Measurements from ENCODE around the gene HSPA4.

HSPA4 gene

DNA sequence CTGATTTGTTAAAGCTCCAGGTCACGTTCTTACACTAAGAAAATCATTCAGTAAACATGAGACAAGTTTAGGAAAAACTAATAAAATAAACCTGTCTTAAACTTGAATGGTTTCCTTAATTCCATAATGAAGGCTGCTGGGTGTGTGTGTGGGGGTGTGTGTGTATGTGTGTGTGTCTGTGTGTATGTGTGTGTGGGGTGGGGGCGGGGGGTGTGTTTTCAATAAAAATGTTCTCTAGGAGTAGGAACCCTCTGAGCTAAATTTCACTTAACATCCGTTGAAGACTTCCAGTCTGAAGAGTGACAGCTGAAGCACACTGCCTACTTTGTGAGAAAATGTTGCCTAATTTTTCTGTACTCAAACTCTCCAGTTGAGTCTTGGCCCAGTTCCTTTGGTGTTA lies 54.5 kb downstream of the HSPA4 start:
- no peak for DNase-seq (ENCODE audit: low read depth)

DNA sequence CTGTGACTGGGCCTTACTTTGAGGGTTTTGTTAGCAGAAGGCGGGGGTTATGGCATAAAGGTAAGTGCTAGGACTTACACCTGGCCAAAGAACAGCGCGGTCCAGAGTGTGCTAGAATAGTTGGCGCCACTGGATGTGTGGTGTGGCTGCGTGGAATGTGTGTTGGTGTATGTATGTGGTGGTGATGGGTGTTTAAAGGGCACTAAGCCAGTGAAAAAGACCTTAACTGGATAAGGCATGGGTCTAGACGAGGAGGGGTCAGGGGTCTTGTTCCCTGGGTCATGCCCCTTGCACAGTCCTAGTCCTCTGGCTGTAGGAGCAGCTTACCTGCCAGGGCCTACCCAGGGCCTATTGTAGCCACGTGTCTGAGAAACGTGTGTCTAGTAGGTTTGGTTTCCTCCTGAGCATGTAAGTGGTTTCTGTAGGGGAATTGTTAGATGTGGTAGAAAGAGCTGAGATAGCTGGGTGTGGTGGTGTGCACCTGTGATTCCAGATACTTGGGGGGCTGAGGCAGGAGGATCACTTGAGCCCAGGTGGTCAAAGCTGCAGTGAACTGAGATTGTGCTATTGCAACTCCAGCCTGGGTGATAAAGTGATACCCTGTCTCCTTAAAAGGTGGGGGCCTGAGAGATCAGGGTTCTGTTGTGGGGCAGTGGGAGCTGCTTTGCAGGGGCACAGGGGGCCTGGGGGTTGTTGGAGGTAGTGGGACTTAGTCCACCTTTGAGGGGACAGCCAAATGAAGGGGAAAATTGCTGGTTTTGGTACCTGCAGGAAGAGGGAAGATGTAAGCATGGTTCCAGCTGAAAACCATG lies 55.2 kb downstream of the HSPA4 start:
- no peak for DNase-seq (ENCODE audit: low read depth)

DNA sequence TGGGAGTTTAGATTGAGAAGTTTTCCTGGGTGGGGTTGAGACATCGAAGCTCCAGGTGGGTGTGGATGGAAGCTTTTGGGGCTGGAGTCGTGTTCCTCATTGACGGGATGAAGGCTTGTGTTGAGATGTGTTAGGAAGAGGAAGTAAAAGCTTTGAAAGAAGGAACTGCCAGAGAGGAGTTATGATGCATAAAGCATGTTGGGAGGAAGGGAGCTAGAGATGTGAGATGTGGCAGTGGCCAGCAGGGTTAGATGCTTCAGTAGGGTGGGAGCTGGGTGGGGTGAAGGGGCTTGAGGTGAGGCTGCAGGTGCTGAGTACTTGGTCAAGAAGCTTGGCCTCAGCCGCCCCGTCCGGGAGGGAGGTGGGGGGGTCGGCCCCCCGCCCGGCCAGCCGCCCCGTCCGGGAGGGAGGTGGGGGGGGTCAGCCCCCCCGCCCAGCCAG lies 56.7 kb downstream of the HSPA4 start:
- DNase-seq (ENCODE audit: low read depth) = no peak

DNA sequence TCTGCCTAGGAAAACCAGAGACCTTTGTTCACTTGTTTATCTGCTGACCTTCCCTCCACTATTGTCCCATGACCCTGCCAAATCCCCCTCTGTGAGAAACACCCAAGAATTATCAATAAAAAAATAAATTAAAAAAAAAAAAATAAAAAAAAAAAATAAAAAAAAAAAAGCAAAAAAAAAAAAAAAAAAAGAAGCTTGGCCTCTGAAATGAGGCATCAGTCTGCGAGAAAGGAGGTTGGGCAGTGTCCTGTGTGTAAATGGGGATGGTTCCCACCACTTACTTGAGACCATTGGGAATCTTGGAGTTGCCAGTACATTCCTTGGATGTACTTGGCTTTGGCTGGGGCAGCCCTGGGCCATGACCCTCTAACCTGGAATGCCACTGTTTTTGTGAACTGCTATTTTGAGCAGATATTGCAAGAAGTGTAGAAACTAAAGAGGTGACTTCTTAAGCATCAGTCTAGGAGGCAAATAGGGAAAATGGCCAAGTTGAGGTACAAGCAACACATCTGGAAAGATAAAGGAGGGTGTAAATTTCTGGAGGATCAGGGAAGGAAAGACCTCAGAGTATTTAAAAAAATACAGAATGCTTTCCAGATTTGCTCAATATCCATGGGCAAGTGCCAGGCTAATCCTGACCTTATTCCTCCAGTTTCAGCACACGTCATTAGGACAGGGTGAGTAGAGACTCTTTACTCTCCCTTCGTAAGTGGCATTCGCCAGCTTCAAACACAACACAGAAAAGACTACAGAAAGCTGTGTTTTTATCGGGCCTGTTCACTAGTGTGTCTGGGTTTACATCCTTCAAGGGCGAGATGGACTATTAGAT lies 58.1 kb downstream of the HSPA4 start:
- no peak for DNase-seq (ENCODE audit: low read depth)

DNA sequence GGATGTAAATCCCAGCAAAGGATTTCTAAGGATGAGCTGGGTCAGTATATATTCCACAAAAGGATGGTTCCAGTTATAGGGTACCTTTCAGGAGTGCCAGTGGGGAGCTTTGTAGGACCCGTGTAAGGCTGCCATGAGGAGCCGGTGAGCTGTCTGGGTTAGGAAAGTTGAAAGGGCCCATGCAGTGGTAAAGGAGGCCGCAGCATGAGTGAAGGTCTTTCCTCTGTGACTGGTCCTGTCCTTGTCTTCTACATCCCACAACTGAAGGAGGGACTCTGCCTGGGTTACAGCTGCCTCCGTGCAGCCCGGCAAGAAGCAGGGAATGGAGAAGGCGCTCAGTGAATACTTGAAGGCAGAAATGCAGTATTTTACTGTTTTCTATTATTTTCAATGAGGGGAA lies 58.9 kb downstream of the HSPA4 start:
- no peak for DNase-seq (ENCODE audit: low read depth)

DNA sequence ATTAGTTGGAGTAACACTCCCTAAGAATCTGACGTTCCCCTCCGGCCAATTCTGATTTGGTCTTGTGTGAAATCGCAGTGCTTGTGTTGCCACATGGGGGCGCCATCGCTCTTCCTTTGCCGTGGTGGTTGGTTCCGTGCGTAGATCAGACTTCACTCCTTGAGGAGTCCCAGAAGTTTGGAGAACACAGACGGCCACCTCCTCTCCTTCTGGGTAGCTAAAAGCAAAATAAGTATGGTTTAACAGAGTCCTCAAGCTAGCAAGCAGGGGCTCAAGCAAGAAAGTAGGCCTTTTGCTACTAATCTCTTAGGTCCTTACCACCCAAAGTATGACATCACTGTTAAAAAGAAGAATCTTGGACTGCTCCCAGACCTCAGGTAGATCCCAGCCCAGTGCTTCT lies 59.5 kb downstream of the HSPA4 start:
- peak; percentile 73 for DNase-seq (ENCODE audit: low read depth)

DNA sequence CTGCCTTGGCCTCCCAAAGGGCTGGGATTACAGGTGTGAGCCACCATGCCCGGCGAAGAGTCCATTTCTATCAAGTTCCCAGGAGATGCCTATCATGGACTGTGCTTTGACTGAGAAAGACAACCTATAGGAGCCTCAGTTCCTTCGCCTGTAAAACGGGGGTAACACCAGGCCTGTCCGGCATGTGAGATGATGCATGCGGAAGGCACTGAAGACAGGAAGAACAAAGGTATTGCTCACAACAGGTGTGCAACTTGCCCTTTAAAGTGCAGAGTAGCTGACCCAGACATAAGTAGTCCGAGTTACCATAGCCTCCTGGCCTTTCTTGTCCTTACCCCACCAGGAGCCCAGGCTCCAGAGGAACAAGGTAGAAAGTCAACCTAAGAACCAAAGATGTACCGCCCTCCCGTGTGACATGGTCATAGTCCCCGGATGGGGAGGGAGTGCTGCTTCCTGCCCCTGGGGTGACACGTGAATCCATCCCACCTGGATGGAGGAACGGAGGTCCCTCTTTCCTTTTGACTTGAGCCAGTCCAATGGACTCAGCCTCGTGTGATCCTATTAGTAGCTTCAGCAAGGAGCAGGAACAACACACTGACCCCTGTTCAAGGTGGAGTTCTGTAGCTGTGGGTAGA lies 60.3 kb downstream of the HSPA4 start:
- no peak for DNase-seq (ENCODE audit: low read depth)

DNA sequence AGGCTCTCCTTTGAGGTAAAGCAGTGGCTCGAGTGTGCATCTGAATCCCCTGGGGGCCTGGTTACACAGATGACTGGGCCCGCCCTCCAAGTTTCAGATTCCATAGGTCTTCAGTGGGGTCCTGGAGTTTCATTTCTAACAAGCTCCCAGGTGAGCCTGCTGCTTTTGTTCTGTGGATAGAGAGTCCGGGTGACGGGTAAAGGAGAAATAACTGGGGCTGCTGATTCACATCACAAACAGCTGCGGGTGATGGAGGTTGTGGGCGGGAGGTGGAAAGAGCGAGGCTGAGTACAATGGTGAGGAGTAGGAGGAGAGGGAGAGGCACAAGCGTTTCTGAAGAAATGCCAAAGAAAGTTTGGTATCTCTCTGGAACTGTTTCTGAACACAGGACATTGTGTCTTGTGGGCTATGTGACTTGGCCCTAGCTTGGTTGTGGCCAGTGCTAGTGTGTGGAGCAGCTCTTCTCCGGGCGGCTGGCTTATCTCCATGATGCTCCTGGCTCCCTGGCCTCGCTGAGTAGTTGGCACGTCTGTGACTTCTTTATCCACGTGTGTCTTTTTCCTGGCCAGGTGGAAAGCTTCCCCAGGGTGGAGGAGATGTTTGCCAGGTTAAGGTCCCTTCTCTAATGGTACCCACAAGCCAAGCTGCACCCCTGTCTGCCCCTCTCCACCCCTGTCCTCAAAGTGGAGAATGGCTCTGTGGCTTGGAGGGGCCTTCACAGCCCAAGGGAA lies 61.7 kb downstream of the HSPA4 start:
- no peak for DNase-seq (ENCODE audit: low read depth)

DNA sequence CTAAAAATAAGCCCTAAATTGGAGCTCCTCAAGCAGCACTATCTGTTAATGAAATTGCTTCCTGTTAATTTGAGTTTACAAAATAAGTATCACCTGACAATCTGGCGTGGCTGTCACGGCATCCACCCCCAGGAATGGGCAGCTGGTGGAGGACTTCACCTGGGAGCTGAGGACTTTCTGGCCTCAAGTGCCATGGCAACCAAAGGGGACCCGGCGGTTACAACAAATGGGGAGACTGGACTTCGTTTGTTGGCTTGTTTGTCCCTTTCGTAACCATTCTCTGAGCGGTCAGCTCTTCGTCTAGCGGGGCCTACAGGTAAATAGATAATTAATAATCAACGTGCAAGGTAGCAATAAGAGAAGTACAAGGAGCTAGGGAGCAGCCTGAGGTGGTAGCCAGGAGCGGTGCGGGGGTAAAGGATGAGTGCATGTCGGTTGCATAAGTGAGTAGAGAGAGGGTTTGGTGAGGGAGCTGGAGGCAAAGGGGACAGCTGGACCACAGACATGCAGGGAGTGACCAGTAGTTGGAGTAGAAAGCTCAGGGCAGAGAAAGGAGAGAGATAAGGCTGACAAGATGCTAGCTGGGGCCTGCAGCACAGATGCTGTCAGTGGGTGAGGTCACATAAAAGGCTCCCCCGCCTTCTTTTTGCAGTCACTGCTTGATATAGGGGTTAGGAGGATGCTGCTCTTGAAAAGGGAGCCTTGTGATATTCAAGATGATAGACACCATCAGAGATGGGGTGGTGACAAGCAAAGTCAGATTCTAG lies 62.5 kb downstream of the HSPA4 start:
- no peak for DNase-seq (ENCODE audit: low read depth)

DNA sequence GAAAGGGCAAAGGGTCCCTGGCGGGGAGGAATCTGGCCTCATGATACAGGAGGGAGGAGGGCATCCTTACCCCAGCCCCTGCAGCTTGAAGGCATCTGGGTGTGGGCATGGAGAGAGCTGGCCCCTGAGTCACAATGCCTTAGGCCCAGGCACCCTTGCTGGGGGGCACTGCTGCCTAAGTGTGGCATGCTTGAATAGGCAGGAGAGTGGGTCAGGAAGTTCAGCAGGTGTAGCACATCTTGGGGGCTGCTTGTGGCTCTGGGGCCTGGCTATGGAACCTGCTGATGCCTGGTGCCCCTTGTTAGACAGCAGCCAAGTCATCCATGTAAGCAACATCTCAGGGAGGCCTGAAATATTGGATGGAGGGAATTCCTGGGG lies 63.1 kb downstream of the HSPA4 start:
- DNase-seq (ENCODE audit: low read depth) = no peak

DNA sequence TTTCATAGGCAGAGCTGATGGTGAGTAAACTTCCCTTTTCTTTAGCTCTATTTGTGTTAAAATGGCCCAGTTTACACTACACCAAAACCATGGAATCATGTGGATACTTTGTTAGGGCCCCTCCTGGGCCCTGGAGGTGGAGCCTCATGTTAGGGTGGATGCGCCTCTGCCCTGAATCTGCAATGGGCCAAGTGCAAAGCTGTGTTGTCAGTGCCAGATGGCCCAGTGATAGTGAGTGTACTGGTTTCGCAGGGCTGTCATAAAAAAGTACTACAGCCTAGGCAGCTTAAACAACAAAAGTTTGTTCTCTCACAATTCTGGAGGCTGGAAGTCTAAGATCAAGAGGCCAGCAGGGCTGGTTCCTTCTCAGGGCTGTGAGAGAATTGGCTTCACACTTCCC lies 64.8 kb downstream of the HSPA4 start:
- DNase-seq (ENCODE audit: low read depth) = no peak

DNA sequence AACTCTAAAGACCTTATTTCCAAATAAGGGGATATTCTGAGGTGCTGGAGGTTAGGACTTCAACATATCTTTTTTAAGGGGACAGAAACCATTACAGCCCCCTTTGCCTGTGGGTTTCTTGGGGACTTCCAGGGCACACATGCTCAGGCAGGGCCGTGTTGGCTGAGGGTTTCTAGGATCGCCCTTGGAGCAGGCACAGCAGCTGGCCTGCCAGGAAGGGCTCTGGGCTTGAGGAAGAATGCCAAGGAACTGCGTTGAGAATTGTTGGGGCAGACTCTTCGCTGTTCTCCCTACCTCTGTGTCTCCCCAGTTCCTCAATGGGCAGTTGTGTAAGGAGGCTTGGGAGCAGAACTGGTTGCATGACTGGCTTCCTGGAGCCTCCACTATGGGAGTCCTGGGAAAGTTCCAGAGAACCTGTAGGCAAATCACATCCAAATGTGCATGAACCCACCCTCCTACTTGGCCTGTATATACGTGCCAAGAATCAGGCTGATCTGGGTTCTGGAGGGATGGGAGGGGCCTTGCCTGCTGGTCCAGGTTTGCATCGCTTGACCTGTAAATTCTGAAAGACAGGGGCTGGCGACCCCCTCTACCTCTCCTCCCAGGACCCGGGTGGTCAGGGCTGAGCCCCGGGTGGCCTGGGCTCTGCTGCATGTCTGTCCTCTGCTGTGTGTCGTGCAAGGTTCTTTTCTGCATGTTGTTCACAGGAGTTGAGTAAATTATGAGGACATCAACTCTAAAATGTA lies 65.5 kb downstream of the HSPA4 start:
- no peak for DNase-seq (ENCODE audit: low read depth)

DNA sequence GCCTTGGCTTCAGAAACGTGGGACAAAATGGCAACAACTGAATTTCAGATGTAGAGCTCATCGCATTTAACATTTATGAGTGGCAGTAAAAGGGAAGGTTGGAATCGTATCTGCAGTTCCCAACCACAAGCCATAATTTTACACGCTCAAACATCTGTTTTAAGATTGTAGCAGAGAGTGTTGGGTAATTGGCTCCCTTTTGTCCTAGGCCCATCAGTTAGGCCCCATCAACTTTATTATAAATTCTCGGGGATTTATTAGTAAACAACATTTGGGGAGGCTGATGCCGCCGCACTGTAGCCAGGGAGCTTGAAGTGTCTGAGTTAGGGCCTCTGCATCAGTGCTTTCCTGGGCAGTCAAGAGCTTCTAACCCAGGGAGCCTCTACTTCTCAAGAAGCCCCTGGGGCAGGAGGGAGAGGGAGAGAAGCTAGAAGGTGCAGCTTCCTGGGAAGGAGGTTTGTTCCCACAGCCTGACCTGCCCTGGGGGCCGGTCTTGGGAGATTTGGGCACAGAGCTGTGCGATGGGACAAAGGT lies 66.2 kb downstream of the HSPA4 start:
- no peak for DNase-seq (ENCODE audit: low read depth)

DNA sequence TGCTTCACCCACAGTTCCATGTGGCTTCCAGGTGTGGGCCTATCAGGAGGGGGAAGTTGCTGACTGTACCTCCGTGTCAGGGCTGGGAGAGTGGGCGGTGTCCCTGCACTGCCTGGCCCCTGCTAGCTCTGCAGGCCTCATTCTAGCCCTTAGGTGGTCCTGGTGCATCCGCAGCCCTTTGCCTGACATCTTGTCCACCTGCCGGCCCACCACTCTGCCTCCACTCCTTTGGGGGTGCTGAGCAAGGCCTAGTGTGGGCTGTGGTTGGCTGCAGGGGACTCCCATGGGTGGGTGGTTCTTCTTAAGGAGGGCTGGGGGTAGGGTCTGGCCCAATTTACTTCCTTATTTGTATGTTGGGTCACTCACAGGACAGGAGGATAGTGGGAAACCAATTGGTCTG lies 66.9 kb downstream of the HSPA4 start:
- no peak for DNase-seq (ENCODE audit: low read depth)

DNA sequence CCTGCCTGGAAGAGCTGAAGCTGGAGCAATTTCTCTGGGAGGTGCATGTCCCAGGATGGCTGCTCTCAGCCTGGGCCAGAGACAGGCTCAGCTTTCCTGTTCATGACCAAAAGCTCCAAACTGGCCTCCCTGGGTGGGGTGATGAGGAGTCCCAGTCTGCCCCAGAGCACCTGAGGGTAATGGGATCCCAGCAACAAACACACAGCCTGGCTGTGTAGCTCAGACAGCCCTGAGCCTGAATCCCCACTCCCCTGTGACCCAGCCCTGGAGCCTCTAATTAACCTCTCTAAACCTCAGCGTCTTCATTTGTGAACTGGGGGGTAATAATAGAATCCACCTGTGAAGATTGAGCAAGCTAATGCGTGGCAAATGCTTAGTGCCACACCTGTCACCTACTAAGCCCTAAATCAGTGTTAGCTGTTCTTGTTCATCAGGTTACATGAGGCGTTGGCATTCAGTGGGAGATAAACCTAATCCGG lies 67.5 kb downstream of the HSPA4 start:
- no peak for DNase-seq (ENCODE audit: low read depth)

DNA sequence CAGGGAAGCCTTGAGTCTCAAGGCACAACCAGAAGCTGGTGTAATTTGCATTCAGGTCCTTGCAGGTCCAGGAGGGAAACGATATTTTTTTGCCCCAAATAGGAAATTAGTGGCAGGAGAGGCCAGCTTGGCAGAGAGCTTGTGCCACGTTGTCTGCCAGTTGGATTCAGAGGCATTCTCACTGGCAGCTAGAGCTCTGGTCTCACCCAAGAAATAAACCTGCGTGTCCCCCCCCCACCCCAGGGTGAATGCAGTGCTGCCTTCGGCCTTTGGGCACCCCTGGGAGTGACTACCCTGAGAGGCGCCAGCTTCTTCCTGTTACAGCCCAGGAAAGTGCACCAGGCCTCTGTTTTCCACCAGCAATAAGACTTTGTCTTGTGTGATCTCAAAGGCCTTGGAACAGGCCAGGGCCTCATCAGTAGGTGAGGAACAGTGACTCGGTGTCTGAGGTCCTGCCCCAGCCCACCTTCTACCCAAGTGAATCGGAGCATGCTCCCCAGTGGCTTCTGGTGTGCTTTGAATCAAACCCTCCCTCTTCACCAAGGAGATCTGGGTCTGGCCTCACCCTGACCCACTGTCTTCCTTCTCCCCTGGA lies 68.4 kb downstream of the HSPA4 start:
- DNase-seq (ENCODE audit: low read depth) = no peak

DNA sequence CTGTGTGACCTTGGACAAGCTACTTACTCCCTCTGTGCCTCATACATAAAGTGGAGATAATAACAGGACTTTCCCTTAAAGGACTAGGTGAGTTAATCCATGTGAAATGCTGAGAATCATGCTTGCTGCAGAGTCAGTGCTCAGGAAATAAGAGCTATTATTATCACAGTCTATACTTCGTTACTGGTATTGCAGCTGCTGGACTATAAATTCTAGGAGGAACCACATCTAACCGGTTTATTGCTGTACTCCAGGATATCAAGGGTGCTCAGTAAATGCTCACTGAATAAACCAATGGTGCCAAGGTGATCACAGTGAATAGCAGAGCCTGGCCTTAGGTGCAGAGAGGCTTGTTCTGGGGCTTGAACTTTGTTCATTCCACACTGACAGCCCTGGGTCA lies 69.3 kb downstream of the HSPA4 start:
- DNase-seq (ENCODE audit: low read depth) = no peak

DNA sequence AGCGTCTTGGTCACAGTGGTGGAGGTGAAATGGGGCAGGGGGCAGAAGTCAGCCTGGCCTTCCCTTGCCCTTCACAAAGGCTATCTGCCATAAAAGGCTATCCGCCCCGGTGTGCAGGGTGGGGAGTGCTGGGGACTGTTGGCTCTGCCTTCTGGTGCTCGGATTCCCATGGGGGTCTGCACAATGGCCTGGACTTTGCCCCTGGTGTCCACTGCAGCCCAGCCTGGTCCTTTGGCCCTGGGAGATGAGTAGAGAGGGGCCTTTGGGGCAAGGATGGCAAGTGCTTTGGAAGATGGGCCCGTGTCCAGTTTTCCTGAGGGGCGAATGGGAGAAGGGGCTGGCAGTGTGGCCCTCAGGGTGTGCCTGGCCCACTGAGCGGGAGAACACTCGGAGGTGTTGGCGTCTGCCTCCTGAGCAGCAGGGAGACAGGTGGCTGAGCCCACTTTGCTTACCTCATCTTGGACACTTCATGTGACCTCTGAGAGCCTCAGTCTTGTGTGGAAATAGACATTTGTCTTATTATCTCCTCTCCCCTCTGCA lies 69.9 kb downstream of the HSPA4 start:
- DNase-seq (ENCODE audit: low read depth) = no peak

DNA sequence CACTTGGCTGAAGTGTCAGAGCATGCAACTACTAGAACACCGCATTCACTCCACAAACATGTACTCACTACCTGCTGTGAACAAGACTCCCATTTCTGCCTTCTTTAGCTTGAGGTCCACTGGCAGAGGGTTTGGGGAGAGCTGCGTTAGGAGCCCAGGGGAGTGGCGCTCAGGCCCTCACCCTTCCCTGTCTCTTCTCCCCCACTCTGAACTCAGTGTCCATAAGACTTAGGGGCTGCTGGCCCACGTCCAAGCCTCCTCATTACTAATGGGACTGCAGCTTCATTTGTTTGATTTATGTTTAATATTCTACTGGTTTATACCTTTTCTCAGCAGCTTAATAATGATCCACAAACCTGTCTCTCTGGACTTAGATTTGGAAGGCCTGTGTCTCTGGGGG lies 70.9 kb downstream of the HSPA4 start:
- DNase-seq (ENCODE audit: low read depth) = no peak

DNA sequence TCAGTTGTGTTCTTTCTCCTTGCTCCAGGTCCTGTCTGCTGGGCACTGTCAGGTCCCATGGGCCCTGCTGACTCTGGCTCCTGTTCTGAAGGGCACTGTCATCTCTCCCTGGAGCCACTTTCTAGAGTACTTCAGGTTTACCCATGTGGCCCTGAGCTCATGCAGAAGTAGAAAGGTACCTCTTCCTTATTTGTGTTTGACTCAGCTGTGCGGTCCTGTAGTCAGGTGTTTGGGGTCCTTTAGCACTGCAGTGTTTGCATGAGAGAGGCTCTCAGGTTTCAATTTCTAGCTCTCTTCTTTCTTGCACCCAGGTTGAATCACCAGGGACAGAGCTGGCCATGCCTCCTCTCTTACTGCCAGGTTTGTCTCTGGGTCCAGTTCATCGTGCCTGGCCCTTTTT lies 71.5 kb downstream of the HSPA4 start:
- DNase-seq (ENCODE audit: low read depth) = no peak
